ENCODE measurements around the gene TRPM4. TPM values are rescaled to one million over a fixed set of nuclear protein-coding genes. Genes with fewer than 3 reads are reported as not detected.
"Not testable (repeated sequence)": the region's sequence is repeated elsewhere in the genome, so short reads cannot be mapped to it uniquely, and the experiment has no call there.

TRPM4 gene
- total RNA-seq, 3 donors from 2014 or later (not counting 1 experiment from before 2014, with no cell fraction given): 0.20 TPM; not detected in 2

GRCh38 chr19:49222011-49222410 is 64.4 kb downstream of the TRPM4 start:
- TF ChIP-seq CTCF (IDR thresholded peaks at IDR 0.05): no peak
- intact Hi-C loops (cut with micrococcal nuclease): no loop called here
- peaks cover 7 to 8% of the 10 kb centered on the region in 2 donors for H3K4me1 Mint-ChIP-seq
- no peaks in the 10 kb centered on the region for H3K36me3 ChIP-seq (ENCODE audit: control insufficient read depth, insufficient read depth, low read length)
- peaks cover 0 to 9% of the 10 kb centered on the region in 2 donors for H3K27me3 Mint-ChIP-seq (ENCODE audit: low read depth in 2 of 2)
- no peaks in the 10 kb centered on the region for H3K4me1 ChIP-seq (ENCODE audit: control insufficient read depth, insufficient read depth, low read length)
- DNase-seq (no peak), ATAC-seq (no peak)
- no peaks in the 10 kb centered on the region for H3K9me3 Mint-ChIP-seq
- WGBS (ENCODE audit: insufficient coverage): 93% methylated on average over 6 of the region's 6 CpGs
- no peaks in the 10 kb centered on the region for H3K36me3 Mint-ChIP-seq
- no peak overlapping the region for H3K27ac Mint-ChIP-seq
- no peaks in the 10 kb centered on the region for H3K27me3 ChIP-seq (ENCODE audit: control insufficient read depth, insufficient read depth, low read length)
- H3K27ac ChIP-seq (ENCODE audit: low read length): no peak overlapping the region
- no peak overlapping the region for H3K4me3 ChIP-seq (ENCODE audit: low read length)
- no peaks in the 10 kb centered on the region for H3K9me3 ChIP-seq (ENCODE audit: control insufficient read depth, insufficient read depth, low read length)
- H3K4me3 Mint-ChIP-seq: no peak overlapping the region

- intact Hi-C loops (cut with micrococcal nuclease): no loop called here
- WGBS (ENCODE audit: insufficient coverage): 86% methylated on average over 4 of the region's 4 CpGs
- H3K4me3 ChIP-seq (ENCODE audit: low read length): no peak overlapping the region
- no peaks in the 10 kb centered on the region for H3K27me3 ChIP-seq (ENCODE audit: control insufficient read depth, insufficient read depth, low read length)
- H3K36me3 ChIP-seq (ENCODE audit: control insufficient read depth, insufficient read depth, low read length): no peaks in the 10 kb centered on the region
- H3K27ac Mint-ChIP-seq: no peak overlapping the region
- no peaks in the 10 kb centered on the region for H3K9me3 ChIP-seq (ENCODE audit: control insufficient read depth, insufficient read depth, low read length)
- no peaks in the 10 kb centered on the region for H3K9me3 Mint-ChIP-seq
- peaks cover 7 to 8% of the 10 kb centered on the region in 2 donors for H3K4me1 Mint-ChIP-seq
- H3K4me3 Mint-ChIP-seq: no peak overlapping the region
- no peaks in the 10 kb centered on the region for H3K36me3 Mint-ChIP-seq
- no peaks in the 10 kb centered on the region for H3K4me1 ChIP-seq (ENCODE audit: control insufficient read depth, insufficient read depth, low read length)
- no peak for TF ChIP-seq CTCF (IDR thresholded peaks at IDR 0.05)
- DNase-seq (no peak), ATAC-seq (no peak)
- peaks cover 0 to 8% of the 10 kb centered on the region in 2 donors for H3K27me3 Mint-ChIP-seq (ENCODE audit: low read depth in 2 of 2)
- H3K27ac ChIP-seq (ENCODE audit: low read length): no peak overlapping the region
These were observed 64.9 kb downstream of the TRPM4 start for GRCh38 chr19:49222528-49222927.

DNA sequence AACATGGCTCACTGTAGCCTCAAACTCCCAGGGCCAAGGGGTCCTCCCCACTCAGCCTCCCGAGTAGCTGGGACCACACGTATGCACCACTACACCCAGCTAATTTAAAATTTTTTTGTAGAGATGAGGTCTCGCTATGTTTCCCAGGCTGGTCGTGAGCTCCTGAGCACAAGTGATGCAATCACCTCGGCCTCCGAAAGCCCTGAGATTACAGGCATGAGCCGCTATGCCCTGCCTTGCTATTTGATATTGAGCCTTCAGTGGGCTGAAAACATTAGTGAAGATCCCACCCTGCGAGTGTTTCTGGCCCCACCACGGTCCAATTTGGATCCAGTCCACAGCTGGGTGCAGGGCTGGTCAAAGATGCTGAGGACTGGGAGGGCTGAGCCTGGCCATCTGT is 65.9 kb downstream of the TRPM4 start:
- H3K9me3 Mint-ChIP-seq: no peaks in the 10 kb centered on the region
- no peak overlapping the region for H3K4me3 ChIP-seq (ENCODE audit: low read length)
- TF ChIP-seq CTCF (IDR thresholded peaks at IDR 0.05): no peak
- no peak overlapping the region for H3K4me3 Mint-ChIP-seq
- H3K4me1 ChIP-seq (ENCODE audit: control insufficient read depth, insufficient read depth, low read length): no peaks in the 10 kb centered on the region
- ATAC-seq (no peak), DNase-seq (no peak)
- intact Hi-C loops (cut with micrococcal nuclease): no loop called here
- H3K36me3 ChIP-seq (ENCODE audit: control insufficient read depth, insufficient read depth, low read length): no peaks in the 10 kb centered on the region
- H3K27me3 Mint-ChIP-seq (ENCODE audit: low read depth in 2 of 2): peaks cover 0 to 7% of the 10 kb centered on the region in 2 donors
- no peaks in the 10 kb centered on the region for H3K9me3 ChIP-seq (ENCODE audit: control insufficient read depth, insufficient read depth, low read length)
- H3K27me3 ChIP-seq (ENCODE audit: control insufficient read depth, insufficient read depth, low read length): no peaks in the 10 kb centered on the region
- H3K4me1 Mint-ChIP-seq: peaks cover 7 to 8% of the 10 kb centered on the region in 2 donors
- no peak overlapping the region for H3K27ac ChIP-seq (ENCODE audit: low read length)
- 85% methylated on average over 9 of the region's 9 CpGs for WGBS (ENCODE audit: insufficient coverage)
- no peaks in the 10 kb centered on the region for H3K36me3 Mint-ChIP-seq
- H3K27ac Mint-ChIP-seq: no peak overlapping the region

GRCh38 chr19:49224441-49224840 is 66.8 kb downstream of the TRPM4 start:
- H3K9me3 ChIP-seq (ENCODE audit: control insufficient read depth, insufficient read depth, low read length); H3K36me3 Mint-ChIP-seq; H3K4me3 Mint-ChIP-seq; intact Hi-C loops (cut with micrococcal nuclease); H3K4me3 ChIP-seq (ENCODE audit: low read length); H3K27ac Mint-ChIP-seq; H3K27me3 ChIP-seq (ENCODE audit: control insufficient read depth, insufficient read depth, low read length); H3K36me3 ChIP-seq (ENCODE audit: control insufficient read depth, insufficient read depth, low read length); ATAC-seq; DNase-seq; H3K27ac ChIP-seq (ENCODE audit: low read length); H3K9me3 Mint-ChIP-seq; H3K4me1 Mint-ChIP-seq; H3K27me3 Mint-ChIP-seq (ENCODE audit: low read depth in 2 of 2); H3K4me1 ChIP-seq (ENCODE audit: control insufficient read depth, insufficient read depth, low read length): not testable (repeated sequence)
- WGBS (ENCODE audit: insufficient coverage): 88% methylated on average over 11 of the region's 11 CpGs

Measured in natural killer cell (primary cell).